Renal cortical epithelial cell (primary cell): Measurements from ENCODE around the gene KBTBD8. TPM values are rescaled to one million over a fixed set of nuclear protein-coding genes. Genes with fewer than 3 reads are reported as not detected.

Source experiments
- DNase-seq: peaks from one replicate; pipeline ENCODE4 v3.0.0-alpha.2; 2011; ENCODE audit warnings: low read depth
- total RNA-seq: library from RNA; depleted of rRNA; stranded (reverse); fragments of >200 nt; gene quantifications from 2 replicates; pipeline ENCODE4 v1.2.3, GENCODE V29; 2014

KBTBD8 gene
- total RNA-seq, 1 donor from 2014 or later: 2.7 TPM

- no peak for DNase-seq
Measured at GRCh38 chr3:66998904-66999235, 763 bp downstream of the KBTBD8 start.

- DNase-seq: peak; percentile 63
Measured at GRCh38 chr3:67000009-67000408, 1.9 kb downstream of the KBTBD8 start.

GRCh38 chr3:67001086-67001861 lies 3.2 kb downstream of the KBTBD8 start:
- DNase-seq: no peak

DNA sequence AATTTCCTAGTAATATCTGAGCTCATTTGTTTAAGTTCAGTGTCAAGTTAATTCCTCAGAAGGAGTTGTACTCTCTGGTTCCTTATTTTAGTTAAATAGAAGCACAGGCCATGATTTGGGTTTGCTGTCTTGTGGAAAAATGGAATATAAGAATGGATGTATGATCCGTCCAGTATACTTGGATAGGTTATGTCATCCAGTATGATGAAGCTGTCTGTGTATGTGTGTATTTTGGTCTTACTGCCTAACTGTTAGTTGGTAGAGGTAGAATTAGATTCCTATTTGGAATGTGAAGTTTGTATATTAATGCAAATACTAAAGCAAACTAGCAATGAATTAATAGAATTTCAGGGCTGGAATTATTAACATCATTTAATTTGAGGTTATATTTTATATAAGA lies 7.9 kb downstream of the KBTBD8 start:
- DNase-seq: no peak

- DNase-seq: no peak
Measured at GRCh38 chr3:67006460-67006859, 8.4 kb downstream of the KBTBD8 start.

DNA sequence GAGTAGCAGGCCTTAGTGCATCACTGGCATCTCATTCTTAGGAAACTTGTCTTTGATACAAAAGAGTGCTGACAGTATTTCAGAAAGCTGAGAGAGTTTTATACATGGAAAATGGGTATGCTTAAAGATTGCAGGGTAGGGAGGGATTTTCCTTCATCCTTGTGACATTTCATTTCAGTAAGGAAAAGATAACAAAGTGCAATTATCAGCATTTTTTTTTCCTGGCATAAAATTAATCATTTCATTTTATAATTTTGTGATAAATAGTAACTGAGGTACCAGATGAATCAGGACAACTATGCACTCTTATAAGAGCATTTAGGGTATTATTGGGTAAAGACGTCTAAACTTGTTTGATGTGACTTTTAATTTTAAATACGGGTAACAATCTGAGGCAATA lies 10.3 kb downstream of the KBTBD8 start:
- DNase-seq: no peak

GRCh38 chr3:67009716-67010115 lies 11.6 kb downstream of the KBTBD8 start:
- DNase-seq: no peak

- no peak for DNase-seq
Measured at GRCh38 chr3:67011414-67012131, 13.5 kb downstream of the KBTBD8 start.

DNA sequence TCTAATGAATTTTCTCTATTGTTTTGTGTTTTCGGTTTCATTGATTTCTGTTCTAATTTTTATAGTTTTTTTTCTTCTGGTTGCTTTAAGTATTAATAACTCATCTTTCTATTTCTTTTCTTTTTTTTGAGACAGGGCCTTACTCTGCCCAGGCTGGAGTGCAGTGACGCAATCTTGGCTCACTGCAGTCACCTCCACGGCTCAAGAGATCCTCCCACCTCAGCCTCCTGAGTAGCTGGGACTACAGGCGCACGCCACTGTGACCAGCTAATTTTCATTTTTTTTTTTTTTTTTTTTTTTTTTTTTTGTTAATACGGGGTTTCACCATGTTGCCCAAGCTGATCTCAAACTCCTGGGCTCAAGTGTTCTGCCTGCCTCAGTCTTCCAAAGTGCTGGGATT lies 14.5 kb downstream of the KBTBD8 start:
- DNase-seq: no peak

GRCh38 chr3:67015702-67016484 lies 17.8 kb downstream of the KBTBD8 start:
- DNase-seq: no peak

GRCh38 chr3:67016522-67017080 lies 18.5 kb downstream of the KBTBD8 start:
- no peak for DNase-seq

DNA sequence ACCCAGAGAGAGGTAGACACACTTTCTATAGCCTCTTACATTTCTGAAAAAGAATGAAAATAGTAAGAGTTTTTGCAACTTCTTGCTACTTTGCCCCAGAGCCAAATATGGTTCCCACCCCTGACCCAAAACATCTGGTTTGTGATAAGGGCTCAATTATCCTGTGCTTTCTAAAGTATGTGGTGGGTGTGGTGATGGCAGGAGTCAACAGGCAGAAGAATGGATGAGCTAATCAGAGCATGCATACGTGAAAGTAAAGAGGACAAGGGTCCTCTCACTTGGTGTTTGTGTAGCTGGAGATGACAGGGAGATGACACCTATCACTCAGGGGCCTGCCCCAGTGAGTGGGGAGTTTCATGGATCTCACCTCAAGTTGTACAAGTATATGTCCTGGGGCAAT lies 19.1 kb downstream of the KBTBD8 start:
- no peak for DNase-seq

- DNase-seq: no peak
Measured at GRCh38 chr3:67018105-67018788, 20.1 kb downstream of the KBTBD8 start.

GRCh38 chr3:67018789-67019526 lies 20.9 kb downstream of the KBTBD8 start:
- DNase-seq: no peak

DNA sequence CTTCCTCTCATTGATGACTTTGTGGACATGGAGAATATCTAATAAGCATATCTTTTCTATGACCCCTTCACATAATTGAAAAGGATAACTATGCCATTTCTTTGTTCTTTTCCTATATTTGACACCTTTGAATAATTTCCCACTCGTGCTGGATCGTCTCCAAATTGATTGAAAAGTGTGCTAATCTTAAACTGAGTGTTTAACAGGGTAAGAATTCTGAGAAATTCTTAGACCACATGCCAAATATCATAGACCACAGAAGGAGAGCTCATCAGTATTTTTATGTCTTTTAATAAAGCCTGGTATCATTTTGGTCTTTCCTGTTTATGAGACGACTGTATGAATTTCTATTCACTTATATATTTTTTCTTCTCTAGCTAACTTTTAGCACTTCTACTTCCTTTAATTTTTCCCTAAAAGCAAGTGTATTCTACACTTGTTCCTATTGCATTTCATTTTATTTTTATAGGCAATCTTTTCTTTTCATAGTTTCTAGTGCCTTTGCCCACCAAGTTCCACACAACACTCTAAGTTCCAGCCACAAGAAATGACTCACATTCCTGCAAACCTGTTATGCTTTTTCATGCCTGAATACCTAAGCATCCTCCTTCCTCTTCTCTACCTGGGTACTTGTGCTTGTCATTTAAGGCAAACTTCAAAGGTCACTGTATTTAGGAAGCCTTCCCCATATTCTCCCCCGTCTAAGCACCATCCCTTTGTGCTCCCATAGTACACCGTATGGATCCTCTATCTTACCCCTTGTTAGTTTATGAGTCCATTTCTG lies 30.1 kb downstream of the KBTBD8 start:
- no peak for DNase-seq

DNA sequence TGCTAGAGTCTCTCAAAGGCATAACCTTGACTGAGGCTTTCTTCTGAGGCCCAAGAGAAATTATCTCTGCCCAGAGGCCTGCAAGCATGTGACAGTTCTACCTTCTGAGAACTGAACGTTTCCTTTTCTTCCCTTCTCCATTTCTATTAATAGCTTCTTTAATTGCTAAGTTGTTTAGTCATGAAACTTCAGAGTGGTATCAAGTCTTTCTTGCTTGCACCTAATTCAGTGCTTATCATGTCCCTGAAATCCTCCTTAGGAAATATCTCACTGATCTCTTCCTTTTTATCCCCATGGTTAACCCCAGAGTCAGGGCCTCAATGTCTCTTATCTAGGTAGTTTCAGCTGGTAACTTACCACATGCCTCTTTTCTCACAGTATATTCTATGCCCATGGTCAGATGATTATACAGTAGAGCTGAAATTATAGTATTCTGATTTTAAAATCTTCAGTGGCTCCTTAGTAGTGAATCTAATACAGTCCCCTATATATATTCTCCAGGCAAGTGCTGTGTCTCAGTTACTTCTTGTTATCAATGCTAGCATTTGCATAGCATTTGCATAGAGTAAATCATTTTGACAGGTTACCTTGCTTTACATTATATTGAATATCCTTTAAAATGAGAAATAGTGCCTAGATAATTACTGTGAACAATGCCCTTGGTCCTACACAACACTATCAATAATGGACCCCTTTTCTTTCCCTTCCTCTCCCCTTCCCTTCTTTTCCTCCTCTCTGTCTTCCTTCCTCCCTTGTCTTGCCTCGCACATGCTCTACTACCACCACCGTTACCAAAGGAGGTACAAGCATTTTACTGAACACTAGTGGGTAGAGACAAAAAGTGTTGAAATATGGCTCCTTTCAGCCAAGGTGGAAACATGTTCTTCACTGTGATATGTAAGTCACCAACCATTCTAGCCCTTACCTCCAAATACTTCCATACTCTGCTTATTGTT lies 33.0 kb downstream of the KBTBD8 start:
- DNase-seq: no peak

DNA sequence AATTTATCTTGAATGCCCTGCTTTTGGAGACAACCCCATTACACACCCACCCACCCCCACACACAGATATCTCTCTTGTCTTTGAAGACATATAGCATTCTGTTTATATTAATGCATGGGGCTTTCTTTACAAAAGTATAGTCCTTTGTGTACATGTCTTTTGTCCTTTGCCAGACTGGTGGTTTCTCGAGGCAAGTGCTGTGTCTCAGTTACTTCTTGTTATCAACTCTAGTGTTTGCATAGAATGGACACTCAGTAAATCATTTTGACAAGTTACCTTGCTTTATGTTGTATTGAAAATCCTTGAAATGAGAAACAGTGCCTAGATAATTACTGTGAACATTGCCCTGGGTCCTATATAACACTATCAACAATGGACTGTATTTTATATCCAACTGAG lies 33.9 kb downstream of the KBTBD8 start:
- DNase-seq: no peak

DNA sequence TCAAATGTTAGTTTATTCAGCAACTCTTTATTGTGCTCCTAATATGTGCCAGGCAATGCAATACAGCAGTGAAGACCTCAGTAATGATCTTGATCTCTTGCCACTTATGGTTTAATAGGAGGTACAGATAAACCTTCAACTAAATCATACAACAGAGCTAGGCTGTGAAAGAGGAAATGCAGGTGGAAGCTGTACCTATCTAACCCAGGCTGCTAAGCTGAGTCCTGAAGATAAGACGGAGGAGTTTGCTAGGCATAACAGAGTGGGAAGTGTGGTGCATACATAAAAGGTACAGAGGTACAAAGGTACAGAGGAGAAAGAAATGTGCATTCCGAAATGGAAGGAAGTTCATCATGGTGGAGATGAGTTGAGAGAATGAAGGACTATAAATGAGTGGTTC lies 35.0 kb downstream of the KBTBD8 start:
- DNase-seq: no peak

DNA sequence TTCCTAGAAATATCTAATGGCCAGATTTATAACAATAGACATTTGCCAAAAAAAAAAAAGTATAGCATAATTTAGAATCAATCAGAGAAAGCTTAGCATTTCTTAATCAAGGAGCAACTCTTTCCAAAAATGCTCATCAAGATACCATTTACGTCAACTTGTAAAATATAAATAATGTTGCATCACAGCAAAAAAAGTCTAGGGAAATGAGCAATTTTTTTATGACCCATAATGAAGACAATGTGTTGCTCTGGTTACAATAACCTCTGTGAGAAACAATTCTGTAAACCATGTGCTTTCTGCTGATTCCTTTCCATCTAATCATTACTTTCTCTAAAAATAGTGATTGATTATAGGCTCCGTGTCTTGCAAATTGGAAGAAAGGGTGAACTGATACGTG lies 36.3 kb downstream of the KBTBD8 start:
- DNase-seq: no peak
